Activated CD8-positive, alpha-beta T cell treated with anti-CD3 and anti-CD28 coated beads, Interleukin-2, amount 10 ng/mL, durations not matched to agents 7 days and 5 days (primary cell): Measurements from ENCODE around the gene CCDC102B. TPM values are rescaled to one million over a fixed set of nuclear protein-coding genes. Genes with fewer than 3 reads are reported as not detected.

Experiments
- ATAC-seq: fragments of 150-1000 bp; cut with Tn5 transposase; one replicate; pipeline ENCODE4 v1.10.0; 2021; ENCODE audit warnings: moderate library complexity
- CTCF ChIA-PET: fragments of 350-600 bp; sonication (Branson Sonifier 250); formaldehyde crosslinking; loops from one replicate; lab custom pipeline; 2021; ENCODE audit warnings: antibody characterized with exemption; lab: Charles Lee
- POLR2A ChIA-PET: fragments of 350-600 bp; sonication (Branson Sonifier 250); formaldehyde crosslinking; loops from one replicate; lab custom pipeline; 2021; ENCODE audit warnings: antibody characterized with exemption; lab: Charles Lee
- DNase-seq: peaks from one replicate; pipeline ENCODE4 v3.0.0-alpha.2; 2020
- H3K27ac Mint-ChIP-seq: one replicate; pipeline ENCODE4 v1.8.0; 2021; ENCODE audit warnings: mild to moderate bottlenecking, mixed read lengths
- H3K27me3 Mint-ChIP-seq: one replicate; pipeline ENCODE4 v1.8.0; 2021; ENCODE audit warnings: low read depth, mixed read lengths
- H3K36me3 Mint-ChIP-seq: one replicate; pipeline ENCODE4 v1.8.0; 2021; ENCODE audit warnings: low read depth, mixed read lengths
- H3K4me1 Mint-ChIP-seq: one replicate; pipeline ENCODE4 v1.8.0; 2021; ENCODE audit warnings: low read depth, mixed read lengths
- H3K4me3 Mint-ChIP-seq: one replicate; pipeline ENCODE4 v1.8.0; 2021; ENCODE audit warnings: mild to moderate bottlenecking, mixed read lengths
- H3K9me3 Mint-ChIP-seq: one replicate; pipeline ENCODE4 v1.8.0; 2022; ENCODE audit warnings: mixed read lengths; ENCODE audit not compliant: insufficient read depth
- total RNA-seq, 2 experiments: library from RNA; stranded (reverse); gene quantifications; one replicate each; pipeline ENCODE4 v1.2.3, GENCODE V29; 2021

CCDC102B gene
- total RNA-seq, 2 experiments from 2014 or later: 0.95 to 1.7 TPM

- Mint-ChIP-seq H3K36me3 (no peaks in the 10 kb centered on the region), H3K9me3 (no peaks in the 10 kb centered on the region), H3K27me3 (no peaks in the 10 kb centered on the region), H3K27ac (no peak overlapping the region), H3K4me3 (no peak overlapping the region), H3K4me1 (no peaks in the 10 kb centered on the region)
- ChIA-PET POLR2A (no interaction called here), CTCF (no interaction called here)
- ATAC-seq (no peak), DNase-seq (no peak)
These were observed 150.7 kb downstream of the CCDC102B start for GRCh38 chr18:68948622-68949021.

- CTCF ChIA-PET: no interaction called here
- H3K36me3 Mint-ChIP-seq: no peaks in the 10 kb centered on the region
- no peak for DNase-seq
These were observed 156.9 kb downstream of the CCDC102B start for GRCh38 chr18:68954738-68955137.

GRCh38 chr18:68956650-68957049 lies 158.8 kb downstream of the CCDC102B start:
- ATAC-seq: no peak

More at GRCh38 chr18:68954738-68955137, 156.9 kb downstream of the CCDC102B start:
- Mint-ChIP-seq H3K27me3 (no peaks in the 10 kb centered on the region), H3K4me1 (no peaks in the 10 kb centered on the region), H3K4me3 (no peak overlapping the region), H3K9me3 (no peaks in the 10 kb centered on the region), H3K27ac (no peak overlapping the region)
- POLR2A ChIA-PET: no interaction called here
- ATAC-seq: no peak

GRCh38 chr18:68960355-68960754 lies 162.5 kb downstream of the CCDC102B start:
- Mint-ChIP-seq H3K27me3 (no peaks in the 10 kb centered on the region), H3K4me3 (no peak overlapping the region), H3K36me3 (no peaks in the 10 kb centered on the region), H3K27ac (no peak overlapping the region), H3K4me1 (no peaks in the 10 kb centered on the region), H3K9me3 (no peaks in the 10 kb centered on the region)
- ChIA-PET CTCF (no interaction called here), POLR2A (no interaction called here)
- DNase-seq (no peak), ATAC-seq (no peak)

More at GRCh38 chr18:68956650-68957049, 158.8 kb downstream of the CCDC102B start:
- CTCF ChIA-PET: no interaction called here
- POLR2A ChIA-PET: no interaction called here
- H3K4me1 Mint-ChIP-seq: no peaks in the 10 kb centered on the region
- no peak overlapping the region for H3K27ac Mint-ChIP-seq
- no peak overlapping the region for H3K4me3 Mint-ChIP-seq
- no peak for DNase-seq
- H3K9me3 Mint-ChIP-seq: no peaks in the 10 kb centered on the region
- no peaks in the 10 kb centered on the region for H3K27me3 Mint-ChIP-seq
- no peaks in the 10 kb centered on the region for H3K36me3 Mint-ChIP-seq

GRCh38 chr18:68962623-68963022 lies 164.7 kb downstream of the CCDC102B start:
- POLR2A ChIA-PET: no interaction called here
- H3K4me3 Mint-ChIP-seq: no peak overlapping the region
- H3K36me3 Mint-ChIP-seq: no peaks in the 10 kb centered on the region
- ATAC-seq (no peak), DNase-seq (no peak)
- CTCF ChIA-PET: no interaction called here
- H3K27me3 Mint-ChIP-seq: no peaks in the 10 kb centered on the region
- H3K4me1 Mint-ChIP-seq: no peaks in the 10 kb centered on the region
- H3K9me3 Mint-ChIP-seq: no peaks in the 10 kb centered on the region
- no peak overlapping the region for H3K27ac Mint-ChIP-seq

- ChIA-PET CTCF (no interaction called here), POLR2A (no interaction called here)
- Mint-ChIP-seq H3K36me3 (no peaks in the 10 kb centered on the region), H3K4me1 (no peaks in the 10 kb centered on the region), H3K4me3 (no peak overlapping the region), H3K27ac (no peak overlapping the region), H3K9me3 (no peaks in the 10 kb centered on the region), H3K27me3 (no peaks in the 10 kb centered on the region)
- ATAC-seq (no peak), DNase-seq (no peak)
These were observed 167.9 kb downstream of the CCDC102B start for GRCh38 chr18:68965817-68966216.

- CTCF ChIA-PET: no interaction called here
These were observed 171.1 kb downstream of the CCDC102B start for GRCh38 chr18:68969027-68969426.

GRCh38 chr18:68972176-68972575 lies 174.3 kb downstream of the CCDC102B start:
- POLR2A ChIA-PET: no interaction called here
- no peaks in the 10 kb centered on the region for H3K9me3 Mint-ChIP-seq
- H3K4me3 Mint-ChIP-seq: no peak overlapping the region
- DNase-seq (no peak), ATAC-seq (no peak)
- no peaks in the 10 kb centered on the region for H3K36me3 Mint-ChIP-seq
- CTCF ChIA-PET: no interaction called here
- no peak overlapping the region for H3K27ac Mint-ChIP-seq
- H3K27me3 Mint-ChIP-seq: no peaks in the 10 kb centered on the region
- H3K4me1 Mint-ChIP-seq: no peaks in the 10 kb centered on the region

More at GRCh38 chr18:68969027-68969426, 171.1 kb downstream of the CCDC102B start:
- H3K4me3 Mint-ChIP-seq: no peak overlapping the region
- H3K27me3 Mint-ChIP-seq: no peaks in the 10 kb centered on the region
- H3K27ac Mint-ChIP-seq: no peak overlapping the region
- POLR2A ChIA-PET: no interaction called here
- no peaks in the 10 kb centered on the region for H3K36me3 Mint-ChIP-seq
- H3K9me3 Mint-ChIP-seq: no peaks in the 10 kb centered on the region
- no peaks in the 10 kb centered on the region for H3K4me1 Mint-ChIP-seq
- DNase-seq (no peak), ATAC-seq (no peak)

- Mint-ChIP-seq H3K36me3 (no peaks in the 10 kb centered on the region), H3K4me1 (no peaks in the 10 kb centered on the region), H3K27me3 (no peaks in the 10 kb centered on the region), H3K27ac (no peak overlapping the region), H3K4me3 (no peak overlapping the region), H3K9me3 (no peaks in the 10 kb centered on the region)
- POLR2A ChIA-PET: no interaction called here
- DNase-seq (no peak), ATAC-seq (no peak)
- CTCF ChIA-PET: no interaction called here
These were observed 181.9 kb downstream of the CCDC102B start for GRCh38 chr18:68979737-68980136.

- Mint-ChIP-seq H3K9me3 (peaks cover 4% of the 10 kb centered on the region), H3K27ac (no peak overlapping the region), H3K36me3 (no peaks in the 10 kb centered on the region), H3K27me3 (no peaks in the 10 kb centered on the region), H3K4me3 (no peak overlapping the region), H3K4me1 (no peaks in the 10 kb centered on the region)
- no peak for DNase-seq
- no peak for ATAC-seq
- ChIA-PET POLR2A (no interaction called here), CTCF (no interaction called here)
These were observed 185.2 kb downstream of the CCDC102B start for GRCh38 chr18:68983126-68983525.

- ChIA-PET POLR2A (no interaction called here), CTCF (no interaction called here)
- DNase-seq (no peak), ATAC-seq (no peak)
- H3K9me3 Mint-ChIP-seq: peaks cover 4% of the 10 kb centered on the region
- H3K36me3 Mint-ChIP-seq: no peaks in the 10 kb centered on the region
- H3K4me3 Mint-ChIP-seq: no peak overlapping the region
- H3K27me3 Mint-ChIP-seq: no peaks in the 10 kb centered on the region
- H3K4me1 Mint-ChIP-seq: no peaks in the 10 kb centered on the region
- no peak overlapping the region for H3K27ac Mint-ChIP-seq
These were observed 186.5 kb downstream of the CCDC102B start for GRCh38 chr18:68984342-68984741.

GRCh38 chr18:68985172-68985820 lies 187.4 kb downstream of the CCDC102B start:
- no peak for DNase-seq
- Mint-ChIP-seq H3K4me3 (no peak overlapping the region), H3K4me1 (no peaks in the 10 kb centered on the region), H3K27ac (no peak overlapping the region), H3K27me3 (no peaks in the 10 kb centered on the region), H3K36me3 (no peaks in the 10 kb centered on the region), H3K9me3 (peaks cover 4% of the 10 kb centered on the region)
- ChIA-PET CTCF (no interaction called here), POLR2A (no interaction called here)
- no peak for ATAC-seq

GRCh38 chr18:68991286-68991685 lies 193.4 kb downstream of the CCDC102B start:
- Mint-ChIP-seq H3K4me1 (no peaks in the 10 kb centered on the region), H3K27me3 (no peaks in the 10 kb centered on the region), H3K36me3 (no peaks in the 10 kb centered on the region), H3K4me3 (no peak overlapping the region), H3K27ac (no peak overlapping the region), H3K9me3 (peaks cover 4% of the 10 kb centered on the region)
- ATAC-seq (no peak), DNase-seq (no peak)
- POLR2A ChIA-PET: no interaction called here
- CTCF ChIA-PET: no interaction called here
